Smooth muscle cell (in vitro differentiated cells): ENCODE data around the gene HES1. TPM values are rescaled to one million over a fixed set of nuclear protein-coding genes. Genes with fewer than 3 reads are reported as not detected.

ENCODE experiments used
- DNase-seq: peaks from one replicate; lab custom pipeline; 2025; ENCODE audit not compliant: unreplicated experiment; lab: John Stamatoyannopoulos, UW
- H2AFZ ChIP-seq: fragments of 200-600 bp; sonication (generic); 2 replicates; pipeline ENCODE4 v1.6.0; 2016; ENCODE audit warnings: antibody characterized with exemption, low read depth, mild to moderate bottlenecking
- H3F3A ChIP-seq: fragments of 200-600 bp; sonication (generic); 2 replicates; pipeline ENCODE4 v1.6.0; 2017; ENCODE audit warnings: antibody characterized with exemption, low read depth
- H3K27ac ChIP-seq: fragments of 200-600 bp; sonication (generic); 2 replicates; pipeline ENCODE4 v1.5.1; 2016; ENCODE audit warnings: low read depth, mild to moderate bottlenecking
- H3K27me3 ChIP-seq: fragments of 200-600 bp; sonication (generic); 2 replicates; pipeline ENCODE4 v1.6.1; 2016; ENCODE audit warnings: low read depth, mild to moderate bottlenecking
- H3K36me3 ChIP-seq: fragments of 200-600 bp; sonication (generic); 2 replicates; pipeline ENCODE4 v1.5.1; 2016; ENCODE audit warnings: low read depth
- H3K4me1 ChIP-seq: fragments of 200-600 bp; sonication (generic); 2 replicates; pipeline ENCODE4 v1.5.1; 2016; ENCODE audit warnings: low read depth
- H3K4me2 ChIP-seq: fragments of 200-600 bp; sonication (generic); 2 replicates; pipeline ENCODE4 v1.6.0; 2016; ENCODE audit warnings: mild to moderate bottlenecking
- H3K4me3 ChIP-seq: fragments of 200-600 bp; sonication (generic); 2 replicates; pipeline ENCODE4 v1.5.1; 2016; ENCODE audit warnings: mild to moderate bottlenecking
- H3K79me2 ChIP-seq: fragments of 200-600 bp; sonication (generic); 2 replicates; pipeline ENCODE4 v1.6.0; 2016; ENCODE audit warnings: low read depth, mild to moderate bottlenecking
- H3K9ac ChIP-seq: fragments of 200-600 bp; sonication (generic); 2 replicates; pipeline ENCODE4 v1.6.0; 2016; ENCODE audit warnings: low read depth
- H3K9me3 ChIP-seq: fragments of 200-600 bp; sonication (generic); replicated peaks from 2 replicates; pipeline ENCODE4 v1.5.1; 2016; ENCODE audit warnings: low read depth
- H4K20me1 ChIP-seq: fragments of 200-600 bp; sonication (generic); 2 replicates; pipeline ENCODE4 v1.6.0; 2016; ENCODE audit warnings: low read depth
- CTCF ChIP-seq: fragments of 200-600 bp; sonication (generic); IDR thresholded peaks from 2 replicates; pipeline ENCODE4 v1.5.1; 2017; ENCODE audit warnings: borderline replicate concordance, mild to moderate bottlenecking, antibody characterized with exemption; ENCODE audit not compliant: insufficient read depth, poor library complexity, severe bottlenecking
- WGBS: methylation state at CpG from one replicate; pipeline ENCODE4 v1.1.7; 2016; ENCODE audit warnings: low lambda C conversion rate; 5-methylcytosine and 5-hydroxymethylcytosine counted together
- polyA plus RNA-seq: library from polyadenylated mRNA; unstranded; fragments of >200 nt; fragmentation: Nextera tagmentation; extraction: Ambion mirVana; gene quantifications from 2 replicates; pipeline ENCODE4 v1.2.1, GENCODE V29; 2016
- total RNA-seq: library from RNA; depleted of rRNA; stranded (reverse); fragments of >200 nt; gene quantifications from 2 replicates; pipeline ENCODE4 v1.2.3, GENCODE V29; 2014

The HES1 gene
- total and polyA plus RNA-seq, 2 experiments from 2014 or later = 59.9 to 69.5 TPM

- no peaks in the 10 kb centered on the region for H3K36me3 ChIP-seq
- no peak overlapping the region for H2AFZ ChIP-seq
- H3K79me2 ChIP-seq = no peaks in the 10 kb centered on the region
- H3K9me3 ChIP-seq = no peaks in the 10 kb centered on the region
- DNase-seq = no peak
- H4K20me1 ChIP-seq = no peaks in the 10 kb centered on the region
- H3K27me3 ChIP-seq = no peaks in the 10 kb centered on the region
- H3K9ac ChIP-seq = no peak overlapping the region
- H3K4me2 ChIP-seq = no peak overlapping the region
- H3K4me3 ChIP-seq = no peak overlapping the region
- WGBS = 51% methylated on average over 10 of the region's 10 CpGs
- H3K4me1 ChIP-seq = peaks cover 32% of the 10 kb centered on the region
- no peak for TF ChIP-seq CTCF
- no peaks in the 10 kb centered on the region for H3F3A ChIP-seq
- H3K27ac ChIP-seq = no peak overlapping the region
Measured at GRCh38 chr3:194162070-194162678, 26.2 kb downstream of the HES1 start.

DNA sequence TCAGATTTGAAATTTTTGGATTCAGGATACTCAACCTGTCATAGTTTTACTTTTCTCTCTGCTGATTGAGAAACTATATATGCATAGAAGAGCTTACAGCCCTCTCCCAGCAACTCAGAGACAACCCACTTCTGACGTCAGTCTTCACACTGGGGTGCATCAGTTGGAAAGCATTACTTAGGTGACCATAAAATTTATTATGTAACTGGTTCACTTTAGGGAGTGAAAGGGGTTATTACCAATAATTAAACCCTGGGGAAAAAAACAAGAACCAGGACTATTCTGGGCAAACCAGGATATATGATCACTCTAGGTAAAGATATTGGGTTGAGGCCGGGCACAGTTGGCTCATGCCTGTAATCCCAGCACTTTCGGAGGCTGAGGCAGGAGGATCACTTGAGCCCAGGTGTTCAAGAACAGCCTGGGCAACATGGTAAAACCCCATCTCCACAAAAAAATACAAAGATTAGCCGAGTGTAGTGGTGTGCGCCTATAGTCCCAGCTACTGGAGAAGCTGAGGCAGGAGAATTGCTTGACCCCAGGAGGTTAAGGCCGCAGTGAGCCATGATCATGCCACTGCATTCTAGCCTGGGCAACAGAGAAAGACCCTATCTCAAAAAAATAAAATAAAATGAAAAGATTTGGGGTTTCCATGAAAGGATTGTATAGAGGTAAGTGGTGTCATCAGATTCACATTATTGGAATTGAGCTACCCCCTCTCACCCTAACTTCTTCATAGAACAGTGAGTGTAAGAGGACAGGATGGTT is 27.1 kb downstream of the HES1 start:
- no peak for DNase-seq
- no peaks in the 10 kb centered on the region for H4K20me1 ChIP-seq
- H3K79me2 ChIP-seq = no peaks in the 10 kb centered on the region
- H3K4me2 ChIP-seq = no peak overlapping the region
- no peaks in the 10 kb centered on the region for H3K36me3 ChIP-seq
- H3K4me1 ChIP-seq = peaks cover 40% of the 10 kb centered on the region
- H3K9ac ChIP-seq = no peak overlapping the region
- H3K4me3 ChIP-seq = no peak overlapping the region
- TF ChIP-seq CTCF = no peak
- H3K27me3 ChIP-seq = no peaks in the 10 kb centered on the region
- WGBS = 81% methylated on average over 6 of the region's 6 CpGs
- no peak overlapping the region for H3K27ac ChIP-seq
- H2AFZ ChIP-seq = no peak overlapping the region
- no peaks in the 10 kb centered on the region for H3K9me3 ChIP-seq
- no peaks in the 10 kb centered on the region for H3F3A ChIP-seq

GRCh38 chr3:194163697-194164096 is 27.7 kb downstream of the HES1 start:
- no peak for DNase-seq
- peaks cover 43% of the 10 kb centered on the region for H3K4me1 ChIP-seq
- WGBS = 64% methylated on average over 5 of the region's 5 CpGs

More at GRCh38 chr3:194163697-194164096, 27.7 kb downstream of the HES1 start:
- H3K9ac ChIP-seq = no peak overlapping the region
- no peaks in the 10 kb centered on the region for H3K36me3 ChIP-seq
- no peak overlapping the region for H3K27ac ChIP-seq
- H3K27me3 ChIP-seq = no peaks in the 10 kb centered on the region
- H4K20me1 ChIP-seq = no peaks in the 10 kb centered on the region
- no peak for TF ChIP-seq CTCF
- H3K4me2 ChIP-seq = no peak overlapping the region
- H3K4me3 ChIP-seq = no peak overlapping the region
- no peaks in the 10 kb centered on the region for H3K9me3 ChIP-seq
- no peaks in the 10 kb centered on the region for H3K79me2 ChIP-seq
- H2AFZ ChIP-seq = no peak overlapping the region
- H3F3A ChIP-seq = no peaks in the 10 kb centered on the region
